Left lung (tissue), 10 donors: Measurements from ENCODE around the gene LIAS. TPM values are rescaled to one million over a fixed set of nuclear protein-coding genes. Genes with fewer than 3 reads are reported as not detected.

Source experiments
- ATAC-seq: fragments of 200-7000 bp; cut with Tn5 transposase; one replicate; pipeline ENCODE4 v1.9.1; 2020; ENCODE audit warnings: moderate library complexity
- DNase-seq, 4 donors: peaks; one replicate each; pipeline ENCODE4 v3.0.0-alpha.2; 2013 to 2020
- H3K27ac ChIP-seq, 2 donors: fragments of 200-600 bp; sonication (generic) in 1 of 2; one replicate each; pipeline versions ENCODE4 v1.5.0 to v1.8.0; 2020 to 2021
- H3K27me3 ChIP-seq, 2 donors: fragments of 200-600 bp; sonication (generic) in 1 of 2; one replicate each; pipeline versions ENCODE4 v1.5.0 to v1.8.0; 2020 to 2021
- H3K36me3 ChIP-seq, 2 donors: fragments of 200-600 bp; sonication (generic) in 1 of 2; one replicate each; pipeline versions ENCODE4 v1.5.0 to v1.8.0; 2020 to 2021
- H3K4me1 ChIP-seq, 2 donors: fragments of 200-600 bp; one replicate each; pipeline ENCODE4 v1.8.0; 2021
- H3K4me3 ChIP-seq, 2 donors: fragments of 200-600 bp; sonication (generic) in 1 of 2; one replicate each; pipeline versions ENCODE4 v1.5.0 to v1.8.0; 2020 to 2021; ENCODE audit warnings: mild to moderate bottlenecking in 1 of 2
- H3K9me3 ChIP-seq, 2 donors: fragments of 200-600 bp; sonication (generic) in 1 of 2; one replicate each; pipeline versions ENCODE4 v1.5.0 to v1.8.0; 2020 to 2021
- CTCF ChIP-seq, 2 donors: fragments of 200-600 bp; sonication (generic) in 1 of 2; IDR thresholded peaks; one replicate each; pipeline versions ENCODE4 v1.5.0 to v1.8.0; 2021; ENCODE audit warnings: antibody characterized with exemption in 2 of 2
- intact Hi-C, 2 donors: fragments of 100-400 bp; cut with DNase I; formaldehyde crosslinking; loops; one replicate each; pipeline versions ENCODE4 v1.11.2 to v1.14.2; 2022
- polyA plus RNA-seq, 6 donors: library from polyadenylated mRNA; unstranded; fragments of 120-200 nt; gene quantifications; one replicate each; pipeline ENCODE4 v1.2.1, GENCODE V29; 2013; ENCODE audit not compliant: insufficient read length in 6 of 6
- total RNA-seq, 2 donors: library from RNA; stranded (reverse); fragmentation: NEBNext Ultra II Directional; extraction: Animal tissue kit (Norgen Biotek cat#: 25700); gene quantifications; one replicate each; pipeline ENCODE4 v1.2.1, GENCODE V29; 2021
- donor health status: DM: no; HTN: yes; CAD: no.
- donor health status: DM: no; HTN: no; CAD: no.

The LIAS gene
- total and polyA plus RNA-seq, 8 donors, result 9.6 to 36.6 (median 29.0) TPM

- intact Hi-C loops, result no loop called here
- Histone ChIP-seq H3K4me3 (no peak overlapping the region), H3K4me1 (peaks cover 0 to 9% of the 10 kb centered on the region in 2 donors), H3K36me3 (peaks cover 0 to 25% of the 10 kb centered on the region in 2 donors), H3K27me3 (no peaks in the 10 kb centered on the region), H3K9me3 (no peaks in the 10 kb centered on the region), H3K27ac (no peak overlapping the region)
- DNase-seq (no peak), ATAC-seq (no peak)
- TF ChIP-seq CTCF (IDR thresholded peaks at IDR 0.05), result no peak
Measured at GRCh38 chr4:39472396-39472795, 13.5 kb downstream of the LIAS start.

- Histone ChIP-seq H3K36me3 (peaks cover 0 to 25% of the 10 kb centered on the region in 2 donors), H3K4me1 (no peaks in the 10 kb centered on the region), H3K27me3 (no peaks in the 10 kb centered on the region), H3K27ac (no peak overlapping the region), H3K4me3 (no peak overlapping the region), H3K9me3 (no peaks in the 10 kb centered on the region)
- intact Hi-C loops, result no loop called here
- ATAC-seq (no peak), DNase-seq (no peak)
- TF ChIP-seq CTCF (IDR thresholded peaks at IDR 0.05), result no peak
Measured at GRCh38 chr4:39476187-39476895, 17.5 kb downstream of the LIAS start.

GRCh38 chr4:39480251-39480650 lies 21.4 kb downstream of the LIAS start:
- ATAC-seq (no peak), DNase-seq (no peak)
- no peak for TF ChIP-seq CTCF (IDR thresholded peaks at IDR 0.05)
- Histone ChIP-seq H3K4me1 (peaks cover 0 to 6% of the 10 kb centered on the region in 2 donors), H3K27ac (no peak overlapping the region), H3K4me3 (no peak overlapping the region), H3K27me3 (no peaks in the 10 kb centered on the region), H3K36me3 (peaks cover 0 to 6% of the 10 kb centered on the region in 2 donors), H3K9me3 (no peaks in the 10 kb centered on the region)
- intact Hi-C loops, result no loop called here

- H3K4me1 ChIP-seq, result peaks cover 0 to 9% of the 10 kb centered on the region in 2 donors
- peak overlapping the region in 1 of 2 donors; percentile 20 for H3K4me3 ChIP-seq
- H3K27ac ChIP-seq, result peak overlapping the region in 1 of 2 donors; percentile 64
Measured at GRCh38 chr4:39480902-39481695, 22.2 kb downstream of the LIAS start.

More at GRCh38 chr4:39480902-39481695, 22.2 kb downstream of the LIAS start:
- H3K36me3 ChIP-seq, result peaks cover 0 to 6% of the 10 kb centered on the region in 2 donors
- H3K27me3 ChIP-seq, result no peaks in the 10 kb centered on the region
- TF ChIP-seq CTCF (IDR thresholded peaks at IDR 0.05), result no peak
- ATAC-seq (peak; percentile 51), DNase-seq (peak in 2 of 4 donors; percentile 35 to 78)
- no peaks in the 10 kb centered on the region for H3K9me3 ChIP-seq
- intact Hi-C loops, result no loop called here
